HAP-1 (cell line): ENCODE measurements around the gene BCKDK.

Source experiments
- DNase-seq, 2 experiments: peaks; one replicate each; pipeline ENCODE4 v3.0.0-alpha.2; 2016 to 2020; ENCODE audit warnings: low spot score in 2 of 2
- H3K27me3 ChIP-seq: fragments of 250-450 bp; sonication (Bioruptor Pico); 2 replicates; pipeline ENCODE4 v1.5.1; 2020; ENCODE audit warnings: low read depth, mild to moderate bottlenecking, moderate library complexity
- H3K36me3 ChIP-seq: fragments of 250-450 bp; sonication (Bioruptor Pico); replicated peaks from 2 replicates; pipeline ENCODE4 v1.5.1; 2020; ENCODE audit warnings: mild to moderate bottlenecking
- H3K4me1 ChIP-seq: fragments of 250-450 bp; sonication (Bioruptor Pico); 2 replicates; pipeline ENCODE4 v1.5.1; 2020; ENCODE audit warnings: mild to moderate bottlenecking
- H3K4me3 ChIP-seq: fragments of 250-450 bp; sonication (Bioruptor Pico); 2 replicates; pipeline ENCODE4 v1.5.1; 2020; ENCODE audit warnings: mild to moderate bottlenecking, moderate library complexity
- H3K9me3 ChIP-seq: fragments of 250-450 bp; sonication (Bioruptor Pico); 2 replicates; pipeline ENCODE4 v1.5.1; 2020; ENCODE audit warnings: mild to moderate bottlenecking, moderate library complexity
- in situ Hi-C: fragments of 300-500 bp; cut with MboI; formaldehyde crosslinking; loops from 3 replicates; pipeline ENCODE4 v1.14.3; 2020; ENCODE audit warnings: low sequenced_read_pairs, inconsistent platforms, mixed read lengths

BCKDK gene

DNA sequence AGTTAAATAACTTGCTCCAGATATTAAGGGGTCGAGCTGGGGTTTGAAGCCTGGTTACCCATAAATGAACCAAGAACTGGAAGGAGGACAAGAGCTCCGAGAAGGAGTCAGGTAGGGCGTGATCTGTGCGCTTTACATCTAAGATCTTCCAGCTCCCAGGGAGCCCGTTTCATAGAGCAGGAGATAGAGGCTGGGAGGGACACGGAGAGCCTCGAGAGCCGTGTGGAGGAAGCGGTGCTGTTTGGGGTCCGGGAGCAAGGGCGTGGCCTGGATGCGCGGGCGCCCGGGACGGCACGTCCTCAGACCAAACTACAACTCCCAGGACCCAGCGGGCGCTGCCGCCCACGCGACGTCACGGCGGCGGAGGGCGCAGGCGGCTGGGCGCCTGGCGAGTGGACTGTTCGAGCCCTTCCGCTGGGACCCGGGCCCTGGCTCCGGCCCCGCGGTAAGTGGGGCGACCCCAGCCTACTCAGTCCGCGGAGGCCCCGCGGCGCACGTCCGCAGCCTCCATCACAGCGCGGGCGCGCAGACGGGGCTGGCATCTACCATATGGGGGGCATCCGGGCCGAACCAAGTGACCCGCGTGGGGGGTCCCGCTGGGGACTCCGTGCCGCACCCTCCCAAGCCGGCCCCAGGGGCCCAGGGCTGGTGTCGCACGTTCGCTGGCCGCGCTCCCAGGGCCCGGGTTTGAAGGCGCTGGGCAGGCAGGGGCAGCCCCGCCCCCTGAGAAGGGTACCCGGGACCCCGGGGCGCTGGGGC is at the start of gene BCKDK:
TSS of gene BCKDK (plus strand) at position 352 of the 759 bp plus-strand sequence. CDS start 838 bp downstream, outside the sequence.
- H3K9me3 ChIP-seq: no peaks in the 10 kb centered on the region
- DNase-seq: peak; percentile 77 to 88
- peaks cover 27% of the 10 kb centered on the region for H3K36me3 ChIP-seq
- peaks cover 14% of the 10 kb centered on the region for H3K4me1 ChIP-seq
- no peaks in the 10 kb centered on the region for H3K27me3 ChIP-seq
- H3K4me3 ChIP-seq: peak within 1 kb of the TSS; percentile 80
- in situ Hi-C loops: no loop called here

DNA sequence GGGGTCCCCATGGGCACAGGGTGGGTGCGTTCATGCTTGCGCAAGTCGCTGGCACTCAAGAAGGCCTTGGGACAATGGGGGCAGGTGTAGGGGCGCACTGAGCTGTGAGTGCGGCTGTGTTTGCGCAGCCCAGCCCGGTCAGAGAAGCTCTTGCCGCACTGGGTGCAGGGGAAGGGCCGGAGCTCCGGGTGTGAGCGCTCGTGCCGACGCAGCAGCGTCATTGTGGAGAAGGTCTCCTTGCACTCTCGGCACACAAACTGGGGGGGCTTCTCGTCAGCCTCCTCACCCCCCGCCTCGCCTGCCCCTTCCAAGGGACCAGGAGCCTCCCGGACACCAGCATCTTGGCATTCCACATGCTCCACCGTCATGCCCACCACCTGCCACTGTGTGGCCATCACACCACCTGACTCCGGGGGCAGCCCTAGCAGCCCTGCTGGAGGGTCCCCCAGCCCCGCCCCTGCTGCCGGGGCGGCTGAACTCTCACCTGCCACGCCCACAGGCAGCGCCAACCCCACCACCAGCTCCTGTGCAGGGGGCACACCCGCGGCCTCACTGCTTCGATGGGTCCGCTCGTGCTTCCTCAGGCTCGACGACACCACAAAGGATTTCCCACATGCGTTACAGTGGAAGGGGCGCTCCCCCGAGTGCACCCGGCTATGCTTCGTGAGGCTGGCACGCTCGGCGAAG is 46.9 kb upstream of the BCKDK start:
- peaks cover 16% of the 10 kb centered on the region; the same call in 1 of the 2 replicates for H3K36me3 ChIP-seq
- H3K4me1 ChIP-seq: no peaks in the 10 kb centered on the region
- no peaks in the 10 kb centered on the region for H3K9me3 ChIP-seq
- in situ Hi-C loops: no loop called here
- H3K4me3 ChIP-seq: no peak overlapping the region
- no peaks in the 10 kb centered on the region for H3K27me3 ChIP-seq
- no peak for DNase-seq

GRCh38 chr16:31061813-31062440 is 46.3 kb upstream of the BCKDK start:
- H3K9me3 ChIP-seq: no peaks in the 10 kb centered on the region
- H3K36me3 ChIP-seq: peaks cover 16% of the 10 kb centered on the region; the same call in 1 of the 2 replicates
- H3K27me3 ChIP-seq: no peaks in the 10 kb centered on the region
- H3K4me1 ChIP-seq: no peaks in the 10 kb centered on the region
- in situ Hi-C loops: no loop called here
- no peak overlapping the region for H3K4me3 ChIP-seq
- DNase-seq: no peak

DNA sequence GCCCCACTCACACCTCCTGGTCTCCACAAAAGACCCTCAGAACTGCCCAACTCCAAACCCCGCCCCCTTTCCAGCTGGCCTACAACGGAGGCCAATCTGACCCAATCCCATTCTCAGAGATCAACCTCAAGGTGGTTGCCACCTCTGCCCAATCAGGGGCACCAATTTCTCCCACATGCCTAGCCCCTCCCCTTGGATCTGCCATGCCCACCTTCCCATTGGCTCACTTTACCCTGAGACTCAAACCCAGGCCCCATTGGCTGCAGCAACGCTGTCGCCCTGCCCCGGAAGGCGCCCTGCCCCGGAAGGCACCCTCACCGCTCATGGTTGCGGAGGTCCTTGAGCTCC is 44.7 kb upstream of the BCKDK start:
- in situ Hi-C loops: no loop called here
- H3K27me3 ChIP-seq: no peaks in the 10 kb centered on the region
- no peak for DNase-seq
- no peaks in the 10 kb centered on the region for H3K4me1 ChIP-seq
- peaks cover 16% of the 10 kb centered on the region; the same call in 1 of the 2 replicates for H3K36me3 ChIP-seq
- no peak overlapping the region for H3K4me3 ChIP-seq
- no peaks in the 10 kb centered on the region for H3K9me3 ChIP-seq

GRCh38 chr16:31063843-31064611 is 44.2 kb upstream of the BCKDK start:
- Histone ChIP-seq H3K27me3 (no peaks in the 10 kb centered on the region), H3K4me1 (no peaks in the 10 kb centered on the region), H3K36me3 (peaks cover 16% of the 10 kb centered on the region; the same call in 1 of the 2 replicates), H3K4me3 (no peak overlapping the region), H3K9me3 (no peaks in the 10 kb centered on the region)
- in situ Hi-C loops: no loop called here
- no peak for DNase-seq

DNA sequence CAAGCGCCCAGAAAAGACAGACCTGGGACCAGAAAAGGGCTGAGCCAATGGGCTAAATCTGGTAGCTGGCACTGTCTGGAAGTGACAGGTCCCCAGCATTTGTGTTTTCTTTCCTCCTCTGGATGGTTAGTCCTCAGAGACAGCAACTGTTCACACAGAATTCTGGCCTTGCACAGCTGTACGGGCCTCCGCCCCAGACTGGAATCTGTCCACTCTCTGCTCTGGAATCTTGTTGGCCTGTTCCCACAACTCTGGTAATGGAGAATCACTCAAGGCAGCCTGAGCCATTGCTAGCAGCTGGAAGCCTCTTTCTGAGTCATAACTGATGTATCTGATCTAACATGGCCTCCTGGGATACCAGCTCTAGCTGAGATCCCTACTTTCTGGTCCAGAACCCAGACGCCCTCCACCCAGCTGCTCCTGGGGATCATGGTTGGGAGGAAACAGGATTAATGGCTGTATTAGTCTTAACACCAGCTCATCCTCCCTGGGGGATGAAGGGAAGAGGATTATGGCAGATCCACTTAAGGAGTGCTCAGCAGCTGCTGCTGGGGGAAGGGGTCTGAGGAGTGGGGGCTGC is 43.2 kb upstream of the BCKDK start:
- no peak for DNase-seq

GRCh38 chr16:31067342-31067741 is 40.8 kb upstream of the BCKDK start:
- in situ Hi-C loops: no loop called here
- Histone ChIP-seq H3K27me3 (no peaks in the 10 kb centered on the region), H3K36me3 (peaks cover 8% of the 10 kb centered on the region; the same call in 1 of the 2 replicates), H3K4me1 (peaks cover 4% of the 10 kb centered on the region; the same call in 1 of the 2 replicates), H3K9me3 (no peaks in the 10 kb centered on the region), H3K4me3 (no peak overlapping the region)
- DNase-seq: no peak

More for the DNA sequence above, 43.2 kb upstream of the BCKDK start:
- H3K27me3 ChIP-seq: no peaks in the 10 kb centered on the region
- no peaks in the 10 kb centered on the region for H3K9me3 ChIP-seq
- H3K36me3 ChIP-seq: peaks cover 13% of the 10 kb centered on the region; the same call in 1 of the 2 replicates
- no peaks in the 10 kb centered on the region for H3K4me1 ChIP-seq
- in situ Hi-C loops: no loop called here
- H3K4me3 ChIP-seq: no peak overlapping the region

DNA sequence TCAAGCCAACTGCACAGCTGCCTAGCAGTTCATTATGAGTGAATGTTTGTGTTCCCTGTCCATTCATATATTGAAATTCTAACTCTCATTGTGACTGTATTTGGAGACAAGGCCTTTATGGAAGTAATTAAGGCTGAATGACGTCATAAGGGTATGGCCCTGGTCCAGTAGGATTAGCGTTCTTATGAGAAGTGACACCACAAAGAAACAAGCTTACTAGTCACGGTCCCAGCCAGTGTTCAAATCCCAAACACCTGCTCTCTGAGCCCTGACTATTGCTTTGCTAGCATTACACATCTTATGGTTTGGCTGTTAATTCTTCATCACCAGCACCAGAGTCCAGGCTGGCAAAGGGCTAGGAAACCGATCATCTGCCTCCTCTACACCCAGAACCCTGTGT is 36.3 kb upstream of the BCKDK start:
- peaks cover 5% of the 10 kb centered on the region for H3K36me3 ChIP-seq
- H3K4me1 ChIP-seq: peaks cover 7% of the 10 kb centered on the region; the same call in 1 of the 2 replicates
- DNase-seq: peak; percentile 64 to 73
- H3K4me3 ChIP-seq: peak overlapping the region; percentile 92
- in situ Hi-C loops: no loop called here
- no peaks in the 10 kb centered on the region for H3K27me3 ChIP-seq
- H3K9me3 ChIP-seq: no peaks in the 10 kb centered on the region

DNA sequence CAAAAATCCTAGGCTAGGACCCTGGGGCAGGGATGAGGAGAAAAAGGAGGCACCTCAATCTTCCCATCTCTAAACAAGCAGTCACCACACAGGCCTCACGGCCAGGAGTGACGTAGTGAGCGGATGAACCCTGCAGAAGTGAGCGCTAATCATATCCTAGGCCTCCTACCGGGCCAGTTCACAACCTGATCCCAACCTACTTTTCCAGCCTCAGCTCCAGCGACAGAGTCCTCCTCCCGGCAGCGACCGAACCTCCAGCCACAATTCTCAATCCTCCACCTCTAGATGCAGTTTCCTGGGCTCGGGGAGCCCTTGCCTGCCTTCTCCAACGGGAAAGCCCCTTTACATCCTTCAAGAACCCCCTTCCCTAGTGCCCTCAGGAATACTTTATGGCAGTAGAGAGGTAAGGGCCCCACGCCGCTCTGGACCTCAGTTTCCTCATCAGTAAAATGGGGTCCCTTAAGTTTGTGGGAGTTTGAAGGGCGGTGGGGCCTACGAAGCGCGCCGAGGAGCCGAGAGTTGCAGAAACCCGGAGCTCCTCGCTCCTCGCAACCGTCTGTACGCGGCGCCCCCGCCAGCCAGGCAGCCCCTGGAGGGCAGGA is 35.5 kb upstream of the BCKDK start:
- DNase-seq: no peak
- in situ Hi-C loops: no loop called here
- no peaks in the 10 kb centered on the region for H3K9me3 ChIP-seq

GRCh38 chr16:31073142-31073969 is 34.8 kb upstream of the BCKDK start:
- peaks cover 7% of the 10 kb centered on the region; the same call in 1 of the 2 replicates for H3K4me1 ChIP-seq
- in situ Hi-C loops: no loop called here
- no peaks in the 10 kb centered on the region for H3K9me3 ChIP-seq
- peak overlapping the region; percentile 92 for H3K4me3 ChIP-seq
- DNase-seq: peak; percentile 89 to 96
- no peaks in the 10 kb centered on the region for H3K27me3 ChIP-seq
- H3K36me3 ChIP-seq: peaks cover 16% of the 10 kb centered on the region

More for the DNA sequence above, 35.5 kb upstream of the BCKDK start:
- Histone ChIP-seq H3K4me3 (peak overlapping the region; percentile 92), H3K27me3 (no peaks in the 10 kb centered on the region), H3K4me1 (peaks cover 7% of the 10 kb centered on the region; the same call in 1 of the 2 replicates), H3K36me3 (peaks cover 13% of the 10 kb centered on the region)

DNA sequence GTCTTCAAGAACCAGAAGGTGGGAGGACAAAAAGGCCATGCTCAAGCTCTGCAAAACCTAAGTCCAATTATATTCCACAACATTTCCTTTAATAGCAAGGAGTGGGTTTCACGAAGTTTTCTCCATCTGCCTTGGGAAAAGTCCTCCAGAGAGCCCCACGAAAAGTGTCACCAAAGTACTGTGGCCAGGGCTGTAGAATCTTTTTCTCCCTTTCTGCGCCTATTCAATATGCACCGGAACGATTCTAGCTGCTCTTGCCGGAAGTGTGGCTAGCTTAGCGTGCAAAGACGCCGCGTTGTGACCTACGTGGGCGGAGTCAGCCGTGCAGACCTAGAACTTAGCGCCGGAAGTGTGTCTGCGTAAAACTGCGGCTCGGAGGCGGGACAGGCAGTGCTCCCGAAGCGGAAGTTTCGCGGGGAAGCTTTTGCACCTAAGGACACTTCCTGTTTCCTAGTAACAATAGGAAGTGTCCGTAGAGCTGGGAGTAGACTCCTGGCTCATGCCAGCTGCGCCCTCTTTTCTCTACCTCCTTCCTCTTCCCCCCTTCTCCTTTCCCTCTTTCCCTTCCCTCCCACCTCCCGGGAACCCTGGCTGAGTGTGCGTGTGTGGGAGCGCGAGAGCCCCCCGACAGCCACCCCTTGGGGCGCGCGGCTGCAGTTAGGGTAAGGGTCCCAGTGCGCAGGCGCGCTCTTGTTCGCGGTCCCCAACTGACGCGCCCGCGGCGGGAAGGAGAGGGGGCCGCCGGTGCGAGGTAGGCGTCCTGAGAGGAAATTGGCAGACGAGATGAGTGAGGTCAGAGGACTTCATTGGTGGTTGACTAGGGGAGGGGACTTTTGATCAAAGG is 34.0 kb upstream of the BCKDK start, which contains the start of the genes ZNF646 and ZNF668:
TSS of gene ZNF646 (plus strand) at position 453 of the 844 bp plus-strand sequence. CDS start 1,903 bp downstream, outside the sequence.
TSS of gene ZNF668 (minus strand) at position 271 of the 844 bp plus-strand sequence. CDS start 9,781 bp downstream, outside the sequence.
- H3K36me3 ChIP-seq: peaks cover 23% of the 10 kb centered on the region
- no peaks in the 10 kb centered on the region for H3K9me3 ChIP-seq
- peak within 1 kb of the TSS; percentile 92 for H3K4me3 ChIP-seq
- H3K4me1 ChIP-seq: peaks cover 7% of the 10 kb centered on the region; the same call in 1 of the 2 replicates
- peak; percentile 98 to 99 for DNase-seq
- in situ Hi-C loops: no loop called here
- no peaks in the 10 kb centered on the region for H3K27me3 ChIP-seq
